PFSK-1 (cell line): ENCODE data around the gene USP43.

ENCODE experiments used
- POLR2AphosphoS5 ChIP-seq: IDR thresholded peaks from 2 replicates; pipeline ENCODE4 v1.6.1; 2012; ENCODE audit warnings: low read depth, mild to moderate bottlenecking, control low read depth, low read length, moderate library complexity
- REST ChIP-seq, 2 experiments: IDR thresholded peaks; 2 replicates each; pipeline versions ENCODE4 v1.6.1 to v1.8.0; 2011 to 2012; ENCODE audit warnings: low read depth in 2 of 2, low read length in 2 of 2, control low read depth in 1 of 2, inconsistent platforms in 1 of 2, mild to moderate bottlenecking in 1 of 2, moderate library complexity in 1 of 2; ENCODE audit not compliant: insufficient read depth in 1 of 2

GRCh38 chr17:9726291-9726690 lies 81.0 kb downstream of the USP43 start:
- TF ChIP-seq POLR2AphosphoS5 (no peak), REST (IDR thresholded peaks at IDR 0.05; ENCODE audit: insufficient read depth in 1 of 2, low read depth in 2 of 2, low read length in 2 of 2) (no peak)
